ENCODE measurements around the gene CHKB.

Gene CHKB

GRCh38 chr22:50595189-50595588 lies 12.5 kb upstream of the CHKB start:
- no peak for DNase-seq

DNA sequence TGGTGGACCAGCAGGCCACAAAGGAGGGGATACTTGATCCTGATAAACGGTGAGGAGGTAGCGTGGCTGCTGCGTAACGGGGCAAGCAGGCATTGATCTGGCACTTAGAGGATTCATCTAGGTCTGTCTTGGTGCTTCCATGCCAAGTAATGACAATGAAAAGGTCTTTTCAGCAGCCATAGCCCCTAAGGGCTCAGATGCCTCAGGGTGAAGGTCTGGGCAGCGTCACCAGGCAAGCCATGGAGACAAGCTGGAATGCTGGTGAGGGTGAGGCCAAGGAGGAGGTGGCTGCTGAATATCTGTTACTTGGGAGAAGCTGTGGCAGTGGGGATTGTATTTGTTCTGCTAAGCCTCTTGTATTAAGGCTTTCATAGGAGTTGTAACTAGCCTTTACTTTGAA lies 4.8 kb upstream of the CHKB start:
- no peak for DNase-seq

GRCh38 chr22:50586416-50586815 lies 3.8 kb upstream of the CHKB start:
- no peak for DNase-seq

DNA sequence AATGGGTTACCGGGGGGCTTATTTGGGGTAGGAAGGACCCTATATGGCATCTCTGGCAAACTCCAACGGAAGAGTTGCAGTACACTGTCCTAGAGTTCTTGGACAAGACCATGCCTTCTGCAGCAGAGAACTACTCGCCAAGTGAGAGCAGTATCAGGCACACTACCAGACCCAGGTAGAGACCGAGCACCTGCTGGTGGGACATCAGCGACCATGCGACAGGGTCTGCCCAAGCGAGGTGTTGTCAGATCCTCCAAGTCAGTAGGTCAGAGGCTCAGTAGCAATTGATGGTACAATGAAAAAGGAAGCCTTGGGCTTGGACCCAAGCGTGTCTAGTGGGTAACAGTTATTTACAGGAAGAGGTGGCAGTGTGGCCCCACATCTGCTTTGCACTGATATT lies 3.1 kb upstream of the CHKB start:
- DNase-seq: no peak

GRCh38 chr22:50585238-50585637 lies 2.6 kb upstream of the CHKB start:
- no peak for DNase-seq

DNA sequence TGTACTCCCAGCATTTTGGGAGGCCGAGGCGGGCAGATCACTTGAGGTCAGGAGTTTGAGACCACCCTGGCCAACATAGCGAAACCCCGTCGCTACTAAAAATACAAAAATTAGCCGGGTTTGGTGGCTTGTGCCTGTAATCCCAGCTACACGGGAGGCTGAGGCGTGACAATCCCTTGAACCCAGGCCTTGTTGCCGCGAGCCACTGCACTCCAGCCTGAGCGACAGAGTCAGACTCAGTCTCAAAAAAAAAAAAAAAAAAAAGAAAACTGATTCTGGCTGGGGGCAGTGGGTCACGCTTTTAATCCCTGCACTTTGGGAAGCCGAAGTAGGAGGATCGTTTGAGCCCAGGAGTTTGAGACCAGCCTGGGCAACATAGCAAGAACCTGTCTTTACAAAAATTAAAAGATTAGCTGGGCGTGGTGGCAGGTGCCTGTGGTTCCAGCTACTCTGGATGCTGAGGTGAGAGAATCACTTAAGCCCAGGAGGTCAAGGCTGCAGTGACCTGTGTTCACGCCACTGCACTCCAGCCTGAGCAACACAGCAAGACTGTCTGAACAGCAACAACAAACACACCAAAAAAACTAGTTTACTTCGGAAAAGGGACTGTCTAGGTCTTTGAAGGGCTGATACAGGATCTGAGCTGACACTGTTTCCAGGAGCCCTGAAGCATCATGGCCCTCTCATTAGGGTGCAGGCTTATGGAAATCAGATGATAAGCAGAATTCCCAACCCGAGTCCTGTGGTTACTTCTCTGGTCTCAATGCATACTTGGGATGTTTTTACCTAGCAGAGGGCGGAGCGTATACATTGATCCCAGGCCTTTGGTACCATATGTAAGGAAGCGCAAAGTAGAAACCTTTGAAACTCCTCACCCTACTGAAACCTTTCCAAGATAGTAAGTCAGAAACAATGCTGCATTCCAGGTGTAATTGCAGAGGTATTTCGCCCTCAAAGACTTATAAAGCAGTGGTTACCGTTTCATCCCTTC lies 1.8 kb upstream of the CHKB start:
- DNase-seq: no peak

- no peak for DNase-seq
Observed at GRCh38 chr22:50583294-50583861, 729 bp upstream of the CHKB start.

- DNase-seq: no peak
Observed at GRCh38 chr22:50581950-50582492, 628 bp downstream of the CHKB start.

GRCh38 chr22:50581031-50581949 lies 1.4 kb downstream of the CHKB start:
- DNase-seq: no peak

DNA sequence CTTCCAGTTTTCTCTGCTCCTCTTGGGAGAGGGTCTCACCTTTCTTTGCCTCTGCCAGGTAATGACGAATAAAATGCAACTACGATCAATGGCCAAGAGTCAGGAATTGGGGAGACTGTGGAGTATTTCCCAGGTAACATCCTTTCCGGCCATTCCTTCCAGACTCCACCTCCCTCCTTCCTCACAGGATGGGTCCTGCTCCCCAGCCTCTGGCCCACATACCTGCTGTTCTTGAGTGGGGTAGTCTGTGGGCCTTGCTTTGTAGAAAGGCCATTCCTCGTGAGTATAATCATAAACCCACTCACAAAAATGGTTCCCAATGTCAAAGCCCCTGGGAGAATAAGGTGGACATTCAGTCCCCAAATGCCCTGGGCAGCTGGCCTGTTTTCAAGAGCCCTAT lies 2.9 kb downstream of the CHKB start:
- DNase-seq: no peak

GRCh38 chr22:50578776-50579310 lies 3.8 kb downstream of the CHKB start:
- DNase-seq: no peak

- no peak for DNase-seq
Observed at GRCh38 chr22:50577987-50578775, 4.5 kb downstream of the CHKB start, which contains the start of gene CPT1B. Gene CPT1B (minus strand): TSS chr22:50578427. CDS start chr22:50577915, 512 bp downstream.

GRCh38 chr22:50577697-50577986 lies 5.0 kb downstream of the CHKB start:
- DNase-seq: no peak

- no peak for DNase-seq
Observed at GRCh38 chr22:50576806-50577696, 5.6 kb downstream of the CHKB start.

DNA sequence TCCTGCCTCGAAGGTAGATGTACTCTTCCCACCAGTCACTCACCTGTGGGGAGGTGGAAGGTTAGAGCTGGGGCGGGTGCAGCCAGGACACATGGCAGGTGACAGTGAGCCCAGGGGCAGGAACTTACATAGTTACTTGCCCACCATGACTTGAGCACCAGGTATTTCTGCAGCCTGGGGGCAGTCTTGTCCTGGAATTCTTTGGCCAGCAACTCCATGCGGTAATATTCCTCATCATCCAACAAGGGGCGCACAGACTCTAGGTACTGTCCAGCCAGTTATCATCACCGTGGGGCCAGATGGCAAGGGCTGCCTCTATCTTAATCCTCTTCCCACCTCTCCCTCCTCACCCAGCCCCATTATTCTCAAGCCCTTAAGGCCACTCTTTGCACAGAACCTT lies 6.6 kb downstream of the CHKB start:
- DNase-seq: no peak

DNA sequence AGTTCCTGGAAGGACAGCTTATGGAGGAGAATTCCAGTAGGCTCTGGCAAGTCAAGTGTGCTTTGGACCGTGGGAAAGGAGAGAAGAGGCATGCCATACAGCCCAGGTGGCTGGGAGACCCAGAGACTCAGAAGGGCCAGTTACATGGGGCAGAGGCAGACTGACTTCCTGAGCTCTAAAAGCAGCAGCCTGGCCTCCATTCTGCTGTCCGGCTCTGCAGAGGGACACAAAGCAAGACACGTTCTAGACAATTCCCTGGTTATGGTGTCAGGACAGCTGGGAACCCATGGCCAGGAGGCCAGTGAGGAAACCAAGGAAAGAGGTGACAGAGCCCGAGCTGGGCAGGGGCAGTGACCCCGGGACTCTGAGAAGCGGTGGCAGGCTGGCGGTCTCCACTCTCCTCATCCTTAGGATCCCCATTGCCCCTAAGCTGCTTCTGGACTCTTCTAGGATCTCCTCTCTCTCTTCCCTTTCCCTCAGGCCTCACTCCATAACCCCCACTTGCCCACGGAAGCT lies 7.2 kb downstream of the CHKB start:
- no peak for DNase-seq

DNA sequence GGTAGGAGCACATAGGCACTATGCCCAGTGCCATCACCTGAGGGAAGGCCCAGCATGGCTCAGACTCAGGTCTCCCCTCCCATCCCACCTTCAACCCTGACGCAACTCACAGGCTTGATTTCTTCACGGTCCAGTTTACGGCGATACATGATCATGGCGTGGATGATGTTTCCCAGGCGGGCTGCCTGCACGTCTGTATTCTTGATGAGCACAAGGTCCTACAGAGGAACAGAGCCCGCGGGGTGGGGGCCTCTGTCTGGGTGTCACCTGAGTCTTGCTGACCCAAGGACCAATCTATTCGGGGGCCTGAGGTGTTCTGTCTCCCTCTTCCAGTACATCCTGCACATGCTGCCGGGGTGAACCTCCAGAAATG lies 8.3 kb downstream of the CHKB start:
- no peak for DNase-seq

GRCh38 chr22:50573491-50574382 lies 8.9 kb downstream of the CHKB start:
- no peak for DNase-seq

DNA sequence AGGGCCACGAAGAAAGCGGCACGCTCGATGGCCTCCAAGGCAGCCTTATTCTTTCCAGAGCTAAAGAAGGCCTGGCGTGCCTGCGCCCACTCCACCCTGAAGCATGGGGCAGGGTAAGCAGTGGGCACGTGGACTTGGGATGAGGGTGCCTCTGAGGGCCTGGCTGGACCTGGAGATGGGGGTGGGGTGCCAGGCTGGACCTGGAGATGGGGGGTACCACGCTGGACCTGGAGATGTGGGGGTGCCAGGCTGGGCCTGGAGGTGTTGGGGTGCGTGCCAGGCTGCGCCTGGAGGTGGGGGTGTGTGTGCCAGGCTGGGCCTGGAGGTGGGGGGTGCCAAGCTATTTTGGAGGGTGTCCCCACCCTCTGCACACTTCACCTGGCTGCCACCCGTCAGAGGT lies 9.7 kb downstream of the CHKB start:
- DNase-seq: peak; percentile 6
